Measurements from ENCODE around the gene ITGB3BP. TPM values are rescaled to one million over a fixed set of nuclear protein-coding genes. Genes with fewer than 3 reads are reported as not detected.

The ITGB3BP gene
- total and polyA plus RNA-seq, 2 of the 13 experiments (the other 11 are each of a cell fraction or from before 2014, with no cell fraction given), result 19.0 to 46.5 TPM

DNA sequence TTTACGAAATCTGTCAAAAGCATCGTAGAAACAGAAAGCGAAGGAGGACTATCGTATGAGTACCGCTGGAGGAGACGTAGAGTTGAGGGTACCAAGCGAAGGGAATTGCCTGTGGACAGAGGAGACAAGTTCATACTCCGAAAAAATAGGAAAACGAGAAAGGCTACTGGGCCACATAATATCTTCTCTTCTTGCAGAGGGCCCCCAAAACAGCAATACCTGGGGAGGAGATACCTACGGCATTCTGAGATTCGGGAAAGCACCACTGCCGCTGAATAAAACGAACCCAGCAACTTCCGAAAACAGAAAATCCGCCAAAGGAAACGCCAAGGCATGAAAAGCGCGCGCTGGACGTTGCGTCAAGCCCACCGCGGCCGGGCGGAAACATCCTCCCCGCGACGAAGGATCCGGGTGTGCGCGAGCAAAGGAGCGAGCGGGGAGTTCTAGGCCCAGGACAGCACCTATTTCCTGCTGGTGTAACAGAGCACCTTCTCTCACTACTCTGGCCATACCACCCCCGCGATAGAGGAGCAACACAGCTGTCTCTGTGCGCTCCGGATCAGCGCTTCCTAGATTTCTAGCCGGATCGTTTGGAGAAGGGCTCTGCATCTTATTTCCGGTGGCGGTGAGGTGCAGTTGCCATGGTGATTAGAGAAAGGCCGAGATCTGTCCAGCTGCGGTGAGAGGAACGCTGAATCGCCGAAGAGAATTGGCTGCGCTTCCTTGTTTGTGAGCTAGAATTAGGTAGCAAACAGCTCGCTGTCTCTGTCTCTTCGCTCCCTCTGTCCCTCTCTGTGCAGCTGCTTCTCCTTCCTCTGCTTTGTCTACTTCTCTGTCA, at the start of gene ITGB3BP, which contains the start of gene EFCAB7 (continued):
- TF ChIP-seq ZNF382 (CRISPR knock-in tag; IDR thresholded peaks at IDR 0.05; ENCODE audit: borderline replicate concordance), result no peak
- TF ChIP-seq MXD4 (CRISPR knock-in tag; IDR thresholded peaks at IDR 0.05), result peak; percentile 83
- no peak for TF ChIP-seq ZFYVE20 (CRISPR knock-in tag; IDR thresholded peaks at IDR 0.05; ENCODE audit: borderline replicate concordance, low read depth)
- TF ChIP-seq, protein P1, sequence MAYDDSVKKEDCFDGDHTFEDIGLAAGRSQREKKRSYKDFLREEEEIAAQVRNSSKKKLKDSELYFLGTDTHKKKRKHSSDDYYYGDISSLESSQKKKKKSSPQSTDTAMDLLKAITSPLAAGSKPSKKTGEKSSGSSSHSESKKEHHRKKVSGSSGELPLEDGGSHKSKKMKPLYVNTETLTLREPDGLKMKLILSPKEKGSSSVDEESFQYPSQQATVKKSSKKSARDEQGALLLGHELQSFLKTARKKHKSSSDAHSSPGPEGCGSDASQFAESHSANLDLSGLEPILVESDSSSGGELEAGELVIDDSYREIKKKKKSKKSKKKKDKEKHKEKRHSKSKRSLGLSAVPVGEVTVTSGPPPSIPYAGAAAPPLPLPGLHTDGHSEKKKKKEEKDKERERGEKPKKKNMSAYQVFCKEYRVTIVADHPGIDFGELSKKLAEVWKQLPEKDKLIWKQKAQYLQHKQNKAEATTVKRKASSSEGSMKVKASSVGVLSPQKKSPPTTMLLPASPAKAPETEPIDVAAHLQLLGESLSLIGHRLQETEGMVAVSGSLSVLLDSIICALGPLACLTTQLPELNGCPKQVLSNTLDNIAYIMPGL (CRISPR knock-in tag; IDR thresholded peaks at IDR 0.05; ENCODE audit: borderline replicate concordance in 1 of 2, low read depth in 1 of 2), result peak; percentile 81 to 93; a peak in 3 of 4 replicates
- TF ChIP-seq ZNF34 (CRISPR knock-in tag; IDR thresholded peaks at IDR 0.05; ENCODE audit: borderline replicate concordance), result peak; percentile 92
- no peak; the same call in 1 of the 2 replicates for TF ChIP-seq ZNF121 (CRISPR knock-in tag; IDR thresholded peaks at IDR 0.05)
- no peak for TF ChIP-seq ZNF549 (CRISPR knock-in tag; IDR thresholded peaks at IDR 0.05)
- TF ChIP-seq XBP1 (CRISPR knock-in tag; IDR thresholded peaks at IDR 0.05), result no peak
- no peak for TF ChIP-seq ZNF7 (CRISPR knock-in tag; IDR thresholded peaks at IDR 0.05)
- 0 out of 2 replicates have a peak, but pooled peaks have one; percentile 54 for TF ChIP-seq PAX8 (CRISPR knock-in tag; IDR thresholded peaks at IDR 0.05; ENCODE audit: borderline replicate concordance)
- peak; percentile 84; the same call in 1 of the 2 replicates for TF ChIP-seq ZNF547 (CRISPR knock-in tag; IDR thresholded peaks at IDR 0.05)
- TF ChIP-seq SNAI1 (CRISPR knock-in tag; IDR thresholded peaks at IDR 0.05; ENCODE audit: borderline replicate concordance), result no peak
- no peak for TF ChIP-seq ZNF577 (CRISPR knock-in tag; IDR thresholded peaks at IDR 0.05; ENCODE audit: borderline replicate concordance, low read depth)
- peak; percentile 69; the same call in 1 of the 2 replicates for TF ChIP-seq NCOR1 (IDR thresholded peaks at IDR 0.05; ENCODE audit: borderline replicate concordance, low read length)
- TF ChIP-seq, protein P2, sequence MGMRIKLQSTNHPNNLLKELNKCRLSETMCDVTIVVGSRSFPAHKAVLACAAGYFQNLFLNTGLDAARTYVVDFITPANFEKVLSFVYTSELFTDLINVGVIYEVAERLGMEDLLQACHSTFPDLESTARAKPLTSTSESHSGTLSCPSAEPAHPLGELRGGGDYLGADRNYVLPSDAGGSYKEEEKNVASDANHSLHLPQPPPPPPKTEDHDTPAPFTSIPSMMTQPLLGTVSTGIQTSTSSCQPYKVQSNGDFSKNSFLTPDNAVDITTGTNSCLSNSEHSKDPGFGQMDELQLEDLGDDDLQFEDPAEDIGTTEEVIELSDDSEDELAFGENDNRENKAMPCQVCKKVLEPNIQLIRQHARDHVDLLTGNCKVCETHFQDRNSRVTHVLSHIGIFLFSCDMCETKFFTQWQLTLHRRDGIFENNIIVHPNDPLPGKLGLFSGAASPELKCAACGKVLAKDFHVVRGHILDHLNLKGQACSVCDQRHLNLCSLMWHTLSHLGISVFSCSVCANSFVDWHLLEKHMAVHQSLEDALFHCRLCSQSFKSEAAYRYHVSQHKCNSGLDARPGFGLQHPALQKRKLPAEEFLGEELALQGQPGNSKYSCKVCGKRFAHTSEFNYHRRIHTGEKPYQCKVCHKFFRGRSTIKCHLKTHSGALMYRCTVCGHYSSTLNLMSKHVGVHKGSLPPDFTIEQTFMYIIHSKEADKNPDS (CRISPR knock-in tag; IDR thresholded peaks at IDR 0.05), result no peak
- TF ChIP-seq HOXA7 (CRISPR knock-in tag; IDR thresholded peaks at IDR 0.05), result no peak
- TF ChIP-seq ZNF790 (CRISPR knock-in tag; IDR thresholded peaks at IDR 0.05; ENCODE audit: borderline replicate concordance), result 0 out of 2 replicates have a peak, but pooled peaks have one; percentile 38
- TF ChIP-seq, protein P3, sequence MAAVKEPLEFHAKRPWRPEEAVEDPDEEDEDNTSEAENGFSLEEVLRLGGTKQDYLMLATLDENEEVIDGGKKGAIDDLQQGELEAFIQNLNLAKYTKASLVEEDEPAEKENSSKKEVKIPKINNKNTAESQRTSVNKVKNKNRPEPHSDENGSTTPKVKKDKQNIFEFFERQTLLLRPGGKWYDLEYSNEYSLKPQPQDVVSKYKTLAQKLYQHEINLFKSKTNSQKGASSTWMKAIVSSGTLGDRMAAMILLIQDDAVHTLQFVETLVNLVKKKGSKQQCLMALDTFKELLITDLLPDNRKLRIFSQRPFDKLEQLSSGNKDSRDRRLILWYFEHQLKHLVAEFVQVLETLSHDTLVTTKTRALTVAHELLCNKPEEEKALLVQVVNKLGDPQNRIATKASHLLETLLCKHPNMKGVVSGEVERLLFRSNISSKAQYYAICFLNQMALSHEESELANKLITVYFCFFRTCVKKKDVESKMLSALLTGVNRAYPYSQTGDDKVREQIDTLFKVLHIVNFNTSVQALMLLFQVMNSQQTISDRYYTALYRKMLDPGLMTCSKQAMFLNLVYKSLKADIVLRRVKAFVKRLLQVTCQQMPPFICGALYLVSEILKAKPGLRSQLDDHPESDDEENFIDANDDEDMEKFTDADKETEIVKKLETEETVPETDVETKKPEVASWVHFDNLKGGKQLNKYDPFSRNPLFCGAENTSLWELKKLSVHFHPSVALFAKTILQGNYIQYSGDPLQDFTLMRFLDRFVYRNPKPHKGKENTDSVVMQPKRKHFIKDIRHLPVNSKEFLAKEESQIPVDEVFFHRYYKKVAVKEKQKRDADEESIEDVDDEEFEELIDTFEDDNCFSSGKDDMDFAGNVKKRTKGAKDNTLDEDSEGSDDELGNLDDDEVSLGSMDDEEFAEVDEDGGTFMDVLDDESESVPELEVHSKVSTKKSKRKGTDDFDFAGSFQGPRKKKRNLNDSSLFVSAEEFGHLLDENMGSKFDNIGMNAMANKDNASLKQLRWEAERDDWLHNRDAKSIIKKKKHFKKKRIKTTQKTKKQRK (IDR thresholded peaks at IDR 0.05; ENCODE audit: low read length), result no peak
- peak; percentile 98 for TF ChIP-seq GATAD1 (CRISPR knock-in tag; IDR thresholded peaks at IDR 0.05)
